Panc1 (cell line): Measurements from ENCODE around the gene CINP.

ENCODE experiments used
- CTCF ChIP-seq: fragments of 450-650 bp; IDR thresholded peaks from 2 replicates; pipeline ENCODE4 v1.5.1; 2017; ENCODE audit warnings: mild to moderate bottlenecking
- POLR2AphosphoS5 ChIP-seq: IDR thresholded peaks from 2 replicates; pipeline ENCODE4 v1.6.1; 2012; ENCODE audit warnings: mild to moderate bottlenecking, low read depth, low read length, moderate library complexity
- SIN3A ChIP-seq: IDR thresholded peaks from 2 replicates; pipeline ENCODE4 v1.6.1; 2012; ENCODE audit warnings: low read depth, mild to moderate bottlenecking, low read length, moderate library complexity, borderline replicate concordance; ENCODE audit not compliant: insufficient read depth

DNA sequence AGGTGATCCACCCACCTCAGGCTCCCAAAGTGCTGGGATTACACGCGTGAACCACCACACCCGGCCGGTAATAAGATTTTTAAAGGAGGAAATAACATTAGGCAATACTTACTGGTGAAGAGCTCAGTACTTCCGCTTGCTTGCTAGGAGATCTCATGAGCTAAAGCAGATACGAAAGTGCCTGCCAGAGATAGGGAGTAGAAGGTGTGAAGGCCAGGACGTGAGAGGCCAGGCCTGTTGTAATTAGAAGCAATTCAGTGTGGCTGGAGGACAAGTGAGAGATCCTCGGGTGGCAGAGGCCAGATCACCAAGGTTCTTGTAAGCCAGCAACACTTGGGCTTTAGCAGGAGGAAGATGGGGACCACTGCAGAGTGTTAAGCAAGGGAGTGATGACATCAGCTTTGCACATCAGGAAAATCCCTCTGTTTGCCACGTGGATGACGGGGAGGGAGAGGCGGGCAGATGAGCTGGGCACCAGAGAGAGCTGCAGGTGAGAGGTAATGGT is 7.7 kb upstream of the CINP start:
- TF ChIP-seq POLR2AphosphoS5: no peak
- TF ChIP-seq CTCF: no peak
- no peak for TF ChIP-seq SIN3A
